GM18498 (cell line): Measurements from ENCODE around the gene DLGAP5.

Experiments
- ATAC-seq: cut with Tn5 transposase; IDR thresholded peaks from one replicate; pipeline ENCODE4 v1.9.1; 2021; ENCODE audit warnings: mild to moderate bottlenecking, moderate library complexity; ENCODE audit not compliant: unreplicated experiment

DLGAP5 gene

GRCh38 chr14:55190906-55191202 is 531 bp downstream of the DLGAP5 start:
- no peak for ATAC-seq

- ATAC-seq, result no peak
Measured at GRCh38 chr14:55188686-55189295, 2.6 kb downstream of the DLGAP5 start.

- ATAC-seq, result peak; percentile 87
Measured at GRCh38 chr14:55180434-55180833, 11.0 kb downstream of the DLGAP5 start.

GRCh38 chr14:55180006-55180405 is 11.4 kb downstream of the DLGAP5 start:
- no peak for ATAC-seq

GRCh38 chr14:55170526-55170925 is 20.9 kb downstream of the DLGAP5 start:
- no peak for ATAC-seq

GRCh38 chr14:55160989-55161388 is 30.4 kb downstream of the DLGAP5 start:
- ATAC-seq, result no peak

GRCh38 chr14:55158412-55158811 is 33.0 kb downstream of the DLGAP5 start:
- no peak for ATAC-seq

GRCh38 chr14:55157080-55157479 is 34.3 kb downstream of the DLGAP5 start:
- ATAC-seq, result no peak

GRCh38 chr14:55153951-55154350 is 37.4 kb downstream of the DLGAP5 start:
- ATAC-seq, result no peak

- ATAC-seq, result no peak
Measured at GRCh38 chr14:55152052-55152753, 39.2 kb downstream of the DLGAP5 start.

- ATAC-seq, result no peak
Measured at GRCh38 chr14:55151601-55152000, 39.8 kb downstream of the DLGAP5 start.

- ATAC-seq, result no peak
Measured at GRCh38 chr14:55146425-55146824, 45.0 kb downstream of the DLGAP5 start.

- ATAC-seq, result no peak
Measured at GRCh38 chr14:55142466-55142865, 48.9 kb downstream of the DLGAP5 start.

GRCh38 chr14:55141825-55142224 is 49.6 kb downstream of the DLGAP5 start:
- ATAC-seq, result no peak

GRCh38 chr14:55139696-55140509 is 51.5 kb downstream of the DLGAP5 start:
- no peak for ATAC-seq

GRCh38 chr14:55139141-55139540 is 52.2 kb downstream of the DLGAP5 start:
- ATAC-seq, result no peak

GRCh38 chr14:55138091-55138490 is 53.3 kb downstream of the DLGAP5 start:
- no peak for ATAC-seq

GRCh38 chr14:55136885-55137786 is 54.2 kb downstream of the DLGAP5 start:
- no peak for ATAC-seq

GRCh38 chr14:55136241-55136640 is 55.1 kb downstream of the DLGAP5 start:
- no peak for ATAC-seq

GRCh38 chr14:55133416-55133815 is 58.0 kb downstream of the DLGAP5 start:
- no peak for ATAC-seq
